GM18502 (cell line): ENCODE measurements around the gene BAZ2A.
"Not testable (repeated sequence)": the region's sequence is repeated elsewhere in the genome, so short reads cannot be mapped to it uniquely, and the experiment has no call there.

ENCODE experiments used
- ATAC-seq: cut with Tn5 transposase; IDR thresholded peaks from one replicate; pipeline ENCODE4 v1.9.1; 2021; ENCODE audit warnings: mild to moderate bottlenecking; ENCODE audit not compliant: unreplicated experiment, poor library complexity

The BAZ2A gene

DNA sequence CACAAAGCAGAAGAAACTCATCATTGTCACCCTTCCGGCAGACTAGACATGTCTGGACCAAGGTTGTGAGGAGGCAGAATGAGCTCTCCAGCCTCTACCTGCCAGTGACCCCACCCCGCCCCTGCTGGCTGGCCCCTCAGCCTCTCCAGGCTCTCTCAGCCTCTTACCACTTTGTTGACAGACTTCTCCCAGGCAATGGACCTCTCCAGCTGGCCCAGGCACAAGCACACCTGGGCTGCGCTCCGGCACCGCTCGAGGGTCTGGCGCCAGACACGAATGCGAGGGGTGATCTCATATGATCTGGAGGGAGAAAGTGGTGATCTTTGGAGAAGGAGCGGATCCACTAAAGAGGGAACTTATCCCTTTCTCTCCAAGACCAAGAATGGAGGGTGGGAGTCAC is 30.3 kb downstream of the BAZ2A start:
- ATAC-seq: no peak

GRCh38 chr12:56599041-56599440 is 31.1 kb downstream of the BAZ2A start:
- ATAC-seq: no peak

GRCh38 chr12:56596815-56597214 is 33.3 kb downstream of the BAZ2A start:
- ATAC-seq: no peak

GRCh38 chr12:56593909-56594621 is 36.1 kb downstream of the BAZ2A start:
- ATAC-seq: no peak

DNA sequence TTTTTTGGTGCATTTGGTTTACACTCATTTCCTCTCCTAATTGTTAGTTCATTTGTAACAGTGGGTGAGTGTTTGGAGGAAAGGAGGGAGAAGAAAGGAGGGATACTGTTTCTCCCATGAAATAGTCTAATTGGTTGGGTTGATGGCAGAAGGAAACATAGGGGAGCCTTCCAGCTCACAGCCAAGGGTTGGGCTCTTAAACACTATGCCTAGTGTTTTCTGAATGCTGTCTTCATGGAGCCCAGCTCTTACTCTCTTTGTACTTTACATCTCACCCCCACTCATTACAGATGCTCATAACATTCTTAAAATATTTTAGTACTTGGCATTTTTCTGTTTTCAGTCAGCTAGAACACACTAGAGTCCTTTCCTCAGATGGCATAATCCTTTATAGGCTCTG is 38.2 kb downstream of the BAZ2A start:
- ATAC-seq: no peak

- ATAC-seq: no peak
Observed at GRCh38 chr12:56591126-56591525, 39.0 kb downstream of the BAZ2A start.

- ATAC-seq: peak; percentile 48
Observed at GRCh38 chr12:56590237-56590830, 39.8 kb downstream of the BAZ2A start.

GRCh38 chr12:56589783-56590182 is 40.3 kb downstream of the BAZ2A start:
- ATAC-seq: no peak

DNA sequence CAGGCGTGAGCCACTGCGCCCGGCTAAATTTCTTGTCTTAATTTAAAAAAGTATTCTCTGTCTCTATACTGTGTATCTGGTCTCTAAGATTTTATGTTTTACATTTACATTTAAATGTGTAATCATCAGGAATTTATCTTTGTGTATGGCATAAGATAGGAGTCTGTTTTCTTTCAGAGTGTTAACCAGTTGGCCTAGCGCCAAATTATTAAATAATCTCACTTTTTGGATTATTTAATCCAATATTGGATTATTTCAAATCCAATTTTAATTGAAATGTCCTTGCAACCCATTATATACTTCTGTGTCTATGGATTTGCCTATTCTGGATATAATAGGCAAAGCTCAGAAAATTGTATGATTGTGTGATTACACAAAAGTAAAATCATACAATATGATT is 45.0 kb downstream of the BAZ2A start:
- ATAC-seq: no peak

- ATAC-seq: no peak
Observed at GRCh38 chr12:56581418-56582145, 48.5 kb downstream of the BAZ2A start.

GRCh38 chr12:56578983-56579546 is 51.1 kb downstream of the BAZ2A start:
- no peak for ATAC-seq

- not testable (repeated sequence) for ATAC-seq
Observed at GRCh38 chr12:56577248-56577647, 52.9 kb downstream of the BAZ2A start.

DNA sequence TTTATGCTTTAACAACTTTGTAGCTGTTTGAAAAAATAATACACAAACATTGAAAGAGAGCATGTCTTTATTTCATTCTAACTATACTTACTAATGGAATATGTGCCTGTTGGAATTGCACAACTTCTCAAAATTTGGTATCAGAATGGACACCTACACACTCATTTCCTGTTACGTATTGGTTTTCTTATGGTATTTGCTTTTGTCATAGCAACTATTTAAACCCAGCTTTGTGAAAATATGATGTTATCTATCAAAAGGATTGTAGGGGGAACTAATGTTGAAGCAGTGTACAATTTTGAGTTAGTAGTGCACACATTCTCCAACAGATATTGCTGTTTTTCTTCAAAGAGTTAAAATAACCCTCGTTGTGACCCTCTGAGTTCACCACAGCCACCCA is 55.9 kb downstream of the BAZ2A start:
- no peak for ATAC-seq

DNA sequence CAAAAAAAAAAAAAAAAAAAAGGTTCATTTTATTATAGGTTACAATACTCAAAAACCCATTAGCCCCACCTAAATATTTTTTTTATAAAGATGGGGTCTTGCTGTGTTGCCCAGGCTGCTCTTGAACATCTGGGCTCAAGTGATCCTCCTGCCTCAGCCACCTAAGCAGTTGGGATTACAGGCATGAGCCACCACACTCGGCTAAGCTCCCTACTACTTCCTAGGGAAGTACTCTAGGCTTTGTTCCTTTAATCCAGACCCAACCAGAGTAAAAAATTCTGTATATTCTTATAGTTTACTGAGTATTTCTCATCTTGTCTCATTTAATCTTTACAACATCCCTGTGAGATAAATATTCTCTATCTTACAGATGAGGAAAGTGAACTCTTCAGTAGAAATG is 57.8 kb downstream of the BAZ2A start:
- ATAC-seq: no peak

DNA sequence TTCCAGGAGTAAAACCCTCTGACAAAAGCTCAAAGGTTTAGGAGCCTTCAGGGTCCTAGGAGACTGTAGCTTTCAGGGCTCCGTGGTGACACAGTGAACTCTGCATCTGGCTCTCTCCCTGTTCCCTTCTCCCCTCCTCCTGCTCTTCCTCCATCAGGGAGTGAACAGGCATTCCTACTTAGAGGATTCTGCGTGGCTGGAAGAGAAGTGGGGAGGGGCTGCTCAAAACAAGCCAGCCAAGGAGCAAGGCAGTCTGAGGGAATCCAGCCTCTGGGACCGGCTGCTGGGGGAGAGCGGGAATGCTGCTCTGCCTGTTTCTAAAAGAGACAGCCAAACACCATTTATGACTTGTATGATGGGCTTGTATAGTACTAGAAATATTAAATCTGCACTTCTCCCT is 59.0 kb downstream of the BAZ2A start:
- no peak for ATAC-seq

DNA sequence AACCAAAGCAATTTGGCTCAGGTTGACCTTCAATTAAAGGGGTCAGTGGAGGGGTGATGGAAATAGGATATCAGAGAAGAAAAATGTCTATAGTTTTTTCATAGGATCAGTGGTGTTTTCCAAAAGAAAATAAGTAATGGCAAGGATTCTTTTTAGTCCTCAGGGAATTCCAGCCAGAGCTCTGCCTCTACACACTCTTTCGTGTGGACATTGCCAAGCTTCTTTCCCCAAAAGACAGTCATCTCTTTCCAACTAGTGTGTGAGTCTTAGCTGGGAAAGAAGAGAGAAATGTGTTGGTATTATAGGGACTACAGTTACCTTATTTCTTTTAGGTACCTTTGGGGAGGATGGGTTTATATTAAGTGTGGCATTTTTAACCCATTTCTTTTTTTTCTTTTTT is 62.0 kb downstream of the BAZ2A start:
- ATAC-seq: no peak

GRCh38 chr12:56565510-56566101 is 64.5 kb downstream of the BAZ2A start:
- peak; percentile 58 for ATAC-seq

GRCh38 chr12:56551070-56551469 is 79.1 kb downstream of the BAZ2A start:
- no peak for ATAC-seq

GRCh38 chr12:56546680-56547079 is 83.4 kb downstream of the BAZ2A start:
- ATAC-seq: no peak
